ENCODE results near the gene MED6.

GRCh38 chr14:70576891-70577290 lies 23.6 kb downstream of the MED6 start:
- TF ChIP-seq ATF1 (CRISPR knock-in tag; IDR thresholded peaks at IDR 0.05) (no peak), ATF1 (tag; IDR thresholded peaks at IDR 0.05) (no peak), HDAC1 (IDR thresholded peaks at IDR 0.05) (no peak), RB1 (IDR thresholded peaks at IDR 0.05; ENCODE audit: low read depth) (no peak), TSC22D4 (tag; IDR thresholded peaks at IDR 0.05) (no peak), RAD21 (CRISPR knock-in tag; conservative IDR thresholded peaks at IDR 0.05 in 1 of 2, IDR thresholded peaks at IDR 0.05 in 1 of 2) (no peak), CTCF (IDR thresholded peaks at IDR 0.05 in 2 of 3, conservative IDR thresholded peaks at IDR 0.05 in 1 of 3; ENCODE audit: insufficient read depth in 2 of 3, low read depth in 1 of 3, low read length in 3 of 3) (no peak), CBX5 (IDR thresholded peaks at IDR 0.05; ENCODE audit: borderline replicate concordance, low read depth) (no peak), ATF3 (IDR thresholded peaks at IDR 0.05) (no peak), ATF3 (CRISPR knock-in tag; conservative IDR thresholded peaks at IDR 0.05) (no peak), ZBTB11 (CRISPR knock-in tag; IDR thresholded peaks at IDR 0.05) (no peak), ZNF232 (CRISPR knock-in tag; IDR thresholded peaks at IDR 0.05) (no peak)

All from K562 (cell line).